SK-N-SH treated with all-trans-retinoic acid at 6 μM for 48 hours (cell line): ENCODE measurements around the gene NUP35.

Experiments
- ARNTL ChIP-seq: fragments of 450-650 bp; formaldehyde crosslinking; IDR thresholded peaks from 2 replicates; pipeline ENCODE4 v1.5.0; 2020; ENCODE audit warnings: low read depth, mild to moderate bottlenecking, moderate library complexity, borderline replicate concordance
- ESRRG ChIP-seq: fragments of 250-450 bp; sonication (Bioruptor Pico); IDR thresholded peaks from 2 replicates; pipeline ENCODE4 v1.6.1; 2021; ENCODE audit warnings: mild to moderate bottlenecking
- GLIS3 ChIP-seq: fragments of 250-450 bp; sonication (Bioruptor Pico); IDR thresholded peaks from 2 replicates; pipeline ENCODE4 v1.5.0; 2020; ENCODE audit warnings: mild to moderate bottlenecking, moderate library complexity
- TCF4 ChIP-seq: fragments of 250-450 bp; sonication (Bioruptor Pico); IDR thresholded peaks from 2 replicates; pipeline ENCODE4 v1.8.0; 2021; ENCODE audit warnings: mild to moderate bottlenecking, moderate library complexity, borderline replicate concordance
- ZFP3 ChIP-seq: fragments of 250-450 bp; sonication (Bioruptor Pico); IDR thresholded peaks from 2 replicates; pipeline ENCODE4 v1.5.0; 2020; ENCODE audit warnings: mild to moderate bottlenecking, moderate library complexity
- ZNF70 ChIP-seq: fragments of 450-650 bp; formaldehyde crosslinking; IDR thresholded peaks from 2 replicates; pipeline ENCODE4 v1.5.0; 2020; ENCODE audit warnings: mild to moderate bottlenecking, moderate library complexity
- TF ChIP-seq, protein P1 (sequence below): fragments of 250-450 bp; sonication (Bioruptor Pico); IDR thresholded peaks from 2 replicates; pipeline ENCODE4 v1.8.0; 2020; ENCODE audit warnings: mild to moderate bottlenecking, moderate library complexity, borderline replicate concordance
- TF ChIP-seq, protein P2 (sequence below): fragments of 250-450 bp; sonication (Bioruptor Pico); IDR thresholded peaks from 2 replicates; pipeline ENCODE4 v1.5.1; 2020; ENCODE audit warnings: low read depth, mild to moderate bottlenecking, moderate library complexity

DNA sequence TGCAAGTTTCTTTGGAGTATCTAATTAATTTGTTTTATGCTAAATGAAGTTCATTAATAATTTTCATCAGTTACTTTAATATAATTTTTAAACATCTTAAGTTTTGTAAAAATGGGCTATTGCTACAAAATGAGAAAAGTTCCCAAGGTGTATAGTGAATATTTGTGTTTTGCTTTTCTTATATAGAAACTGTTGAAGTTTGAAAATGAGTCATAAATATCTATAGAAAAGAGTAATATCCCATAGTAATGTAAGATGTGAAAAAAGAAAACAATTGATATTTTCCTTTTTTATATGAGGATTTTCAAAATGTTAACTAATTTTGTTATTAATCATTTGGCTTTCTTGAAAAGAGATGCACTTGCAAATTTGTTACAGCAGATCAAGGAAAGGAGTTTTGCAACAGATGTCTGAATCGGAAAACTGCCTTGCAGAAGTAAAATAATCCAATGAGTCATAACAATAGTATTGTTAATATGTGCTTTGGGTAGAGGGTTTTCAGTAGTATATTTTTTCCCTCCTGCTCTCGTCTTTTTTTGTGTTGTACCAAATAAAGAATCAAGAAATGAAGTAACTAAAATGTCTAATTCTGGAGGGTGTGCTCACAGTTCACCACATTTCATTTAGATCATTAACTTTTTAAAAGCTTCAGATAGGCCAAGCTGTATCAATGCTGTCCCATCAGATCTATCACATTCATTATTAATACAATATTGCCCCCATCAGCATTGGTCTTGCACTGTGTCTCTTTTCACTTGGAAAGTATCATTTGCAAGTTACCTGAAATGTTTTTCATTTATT, 30.2 kb upstream of the NUP35 start:
- TF ChIP-seq, protein P1, sequence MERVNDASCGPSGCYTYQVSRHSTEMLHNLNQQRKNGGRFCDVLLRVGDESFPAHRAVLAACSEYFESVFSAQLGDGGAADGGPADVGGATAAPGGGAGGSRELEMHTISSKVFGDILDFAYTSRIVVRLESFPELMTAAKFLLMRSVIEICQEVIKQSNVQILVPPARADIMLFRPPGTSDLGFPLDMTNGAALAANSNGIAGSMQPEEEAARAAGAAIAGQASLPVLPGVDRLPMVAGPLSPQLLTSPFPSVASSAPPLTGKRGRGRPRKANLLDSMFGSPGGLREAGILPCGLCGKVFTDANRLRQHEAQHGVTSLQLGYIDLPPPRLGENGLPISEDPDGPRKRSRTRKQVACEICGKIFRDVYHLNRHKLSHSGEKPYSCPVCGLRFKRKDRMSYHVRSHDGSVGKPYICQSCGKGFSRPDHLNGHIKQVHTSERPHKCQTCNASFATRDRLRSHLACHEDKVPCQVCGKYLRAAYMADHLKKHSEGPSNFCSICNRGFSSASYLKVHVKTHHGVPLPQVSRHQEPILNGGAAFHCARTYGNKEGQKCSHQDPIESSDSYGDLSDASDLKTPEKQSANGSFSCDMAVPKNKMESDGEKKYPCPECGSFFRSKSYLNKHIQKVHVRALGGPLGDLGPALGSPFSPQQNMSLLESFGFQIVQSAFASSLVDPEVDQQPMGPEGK (CRISPR knock-in tag): no peak
- TF ChIP-seq ESRRG (CRISPR knock-in tag) (no peak), ARNTL (CRISPR knock-in tag) (no peak), ZNF70 (CRISPR knock-in tag) (no peak), TCF4 (no peak), ZFP3 (CRISPR knock-in tag) (no peak), GLIS3 (CRISPR knock-in tag) (no peak)
- TF ChIP-seq, protein P2, sequence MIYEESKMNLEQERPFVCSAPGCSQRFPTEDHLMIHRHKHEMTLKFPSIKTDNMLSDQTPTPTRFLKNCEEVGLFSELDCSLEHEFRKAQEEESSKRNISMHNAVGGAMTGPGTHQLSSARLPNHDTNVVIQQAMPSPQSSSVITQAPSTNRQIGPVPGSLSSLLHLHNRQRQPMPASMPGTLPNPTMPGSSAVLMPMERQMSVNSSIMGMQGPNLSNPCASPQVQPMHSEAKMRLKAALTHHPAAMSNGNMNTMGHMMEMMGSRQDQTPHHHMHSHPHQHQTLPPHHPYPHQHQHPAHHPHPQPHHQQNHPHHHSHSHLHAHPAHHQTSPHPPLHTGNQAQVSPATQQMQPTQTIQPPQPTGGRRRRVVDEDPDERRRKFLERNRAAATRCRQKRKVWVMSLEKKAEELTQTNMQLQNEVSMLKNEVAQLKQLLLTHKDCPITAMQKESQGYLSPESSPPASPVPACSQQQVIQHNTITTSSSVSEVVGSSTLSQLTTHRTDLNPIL (CRISPR knock-in tag): no peak
